ENCODE data around the gene KIF3B.
"Not testable (repeated sequence)": the region's sequence is repeated elsewhere in the genome, so short reads cannot be mapped to it uniquely, and the experiment has no call there.

The KIF3B gene

GRCh38 chr20:32323761-32324160, 46.3 kb downstream of the KIF3B start:
- not testable (repeated sequence) for H3K4me3 ChIP-seq (ENCODE audit: low read depth, low read length)

GRCh38 chr20:32325706-32326503, 48.5 kb downstream of the KIF3B start:
- DNase-seq (ENCODE audit: low read depth): peak; percentile 49
- no peak overlapping the region for H3K4me3 ChIP-seq (ENCODE audit: low read depth, low read length)

More at GRCh38 chr20:32323761-32324160, 46.3 kb downstream of the KIF3B start:
- DNase-seq (ENCODE audit: low read depth): not testable (repeated sequence)

- no peak overlapping the region for H3K4me3 ChIP-seq (ENCODE audit: low read depth, low read length)
- no peak for DNase-seq (ENCODE audit: low read depth)
Observed at GRCh38 chr20:32326504-32326845, 49.0 kb downstream of the KIF3B start.

- no peak overlapping the region for H3K4me3 ChIP-seq (ENCODE audit: low read depth, low read length)
- DNase-seq (ENCODE audit: low read depth): peak; percentile 72
Observed at GRCh38 chr20:32327087-32327681, 49.7 kb downstream of the KIF3B start.

GRCh38 chr20:32329817-32330554, 52.5 kb downstream of the KIF3B start:
- DNase-seq (ENCODE audit: low read depth): no peak
- H3K4me3 ChIP-seq (ENCODE audit: low read depth, low read length): no peak overlapping the region

GRCh38 chr20:32330555-32330897, 53.1 kb downstream of the KIF3B start:
- no peak overlapping the region for H3K4me3 ChIP-seq (ENCODE audit: low read depth, low read length)

GRCh38 chr20:32332614-32333013, 55.2 kb downstream of the KIF3B start:
- DNase-seq (ENCODE audit: low read depth): peak; percentile 60
- H3K4me3 ChIP-seq (ENCODE audit: low read depth, low read length): no peak overlapping the region

More at GRCh38 chr20:32330555-32330897, 53.1 kb downstream of the KIF3B start:
- DNase-seq (ENCODE audit: low read depth): no peak

GRCh38 chr20:32333181-32333987, 55.9 kb downstream of the KIF3B start:
- DNase-seq (ENCODE audit: low read depth): no peak
- H3K4me3 ChIP-seq (ENCODE audit: low read depth, low read length): no peak overlapping the region

GRCh38 chr20:32333988-32334885, 56.8 kb downstream of the KIF3B start:
- DNase-seq (ENCODE audit: low read depth): no peak

GRCh38 chr20:32336918-32337347, 59.5 kb downstream of the KIF3B start:
- no peak for DNase-seq (ENCODE audit: low read depth)
- H3K4me3 ChIP-seq (ENCODE audit: low read depth, low read length): no peak overlapping the region

More at GRCh38 chr20:32333988-32334885, 56.8 kb downstream of the KIF3B start:
- no peak overlapping the region for H3K4me3 ChIP-seq (ENCODE audit: low read depth, low read length)

GRCh38 chr20:32337937-32338661, 60.6 kb downstream of the KIF3B start:
- no peak overlapping the region for H3K4me3 ChIP-seq (ENCODE audit: low read depth, low read length)

GRCh38 chr20:32338665-32339064, 61.2 kb downstream of the KIF3B start:
- DNase-seq (ENCODE audit: low read depth): no peak
- no peak overlapping the region for H3K4me3 ChIP-seq (ENCODE audit: low read depth, low read length)

More at GRCh38 chr20:32337937-32338661, 60.6 kb downstream of the KIF3B start:
- DNase-seq (ENCODE audit: low read depth): no peak

GRCh38 chr20:32339116-32339515, 61.7 kb downstream of the KIF3B start:
- DNase-seq (ENCODE audit: low read depth): no peak
- no peak overlapping the region for H3K4me3 ChIP-seq (ENCODE audit: low read depth, low read length)

GRCh38 chr20:32341053-32341452, 63.6 kb downstream of the KIF3B start:
- not testable (repeated sequence) for H3K4me3 ChIP-seq (ENCODE audit: low read depth, low read length); DNase-seq (ENCODE audit: low read depth)

- H3K4me3 ChIP-seq (ENCODE audit: low read depth, low read length): no peak overlapping the region
- peak; percentile 60 for DNase-seq (ENCODE audit: low read depth)
Observed at GRCh38 chr20:32343439-32343838, 66.0 kb downstream of the KIF3B start.

GRCh38 chr20:32344835-32345506, 67.5 kb downstream of the KIF3B start:
- no peak overlapping the region for H3K4me3 ChIP-seq (ENCODE audit: low read depth, low read length)
- DNase-seq (ENCODE audit: low read depth): no peak

GRCh38 chr20:32348207-32348606, 70.8 kb downstream of the KIF3B start:
- DNase-seq (ENCODE audit: low read depth): no peak
- no peak overlapping the region for H3K4me3 ChIP-seq (ENCODE audit: low read depth, low read length)

All from skeletal muscle cell (primary cell).